ENCODE data around the gene UGT2B7.
"Not testable (repeated sequence)": the region's sequence is repeated elsewhere in the genome, so short reads cannot be mapped to it uniquely, and the experiment has no call there.

The UGT2B7 gene

DNA sequence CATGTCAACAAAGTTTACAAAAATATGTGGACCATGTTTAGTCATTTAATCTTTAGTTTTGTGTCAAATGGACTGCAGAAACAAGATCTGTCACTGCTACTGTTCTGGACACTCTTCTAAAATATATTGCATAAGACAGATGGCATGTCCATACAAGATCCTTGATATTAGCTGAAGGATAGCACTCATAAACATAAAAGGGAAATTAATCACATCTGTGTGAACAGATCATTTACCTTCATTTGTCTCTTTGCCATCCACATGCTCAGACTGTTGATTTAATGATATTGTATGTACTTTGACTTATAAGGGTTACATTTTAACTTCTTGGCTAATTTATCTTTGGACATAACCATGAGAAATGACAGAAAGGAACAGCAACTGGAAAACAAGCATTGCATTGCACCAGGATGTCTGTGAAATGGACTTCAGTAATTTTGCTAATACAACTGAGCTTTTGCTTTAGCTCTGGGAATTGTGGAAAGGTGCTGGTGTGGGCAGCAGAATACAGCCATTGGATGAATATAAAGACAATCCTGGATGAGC, at the start of gene UGT2B7:
UGT2B7 (plus strand) TSS at position 364 of the 546 bp plus-strand sequence; CDS start at position 411, 47 bp downstream.
- DNase-seq: no peak

DNA sequence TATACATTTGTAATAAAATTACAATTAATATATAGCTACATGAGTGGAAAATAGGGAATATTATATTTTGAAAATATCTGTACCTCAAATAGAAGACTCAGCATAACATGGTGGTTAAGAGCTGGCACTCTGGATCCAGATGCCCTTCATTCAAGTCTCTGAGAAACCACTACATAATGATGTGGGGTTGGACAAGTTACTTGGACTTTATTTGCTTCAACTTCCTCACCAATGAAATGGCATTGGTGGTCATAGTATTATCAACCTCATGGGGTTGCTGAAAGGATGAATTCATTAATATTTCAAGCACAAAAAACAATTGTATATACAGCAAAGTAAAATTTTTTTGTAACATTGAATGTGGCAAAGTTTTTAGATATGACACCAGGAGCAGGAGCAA, 46.4 kb upstream of the UGT2B7 start:
- no peak for DNase-seq

DNA sequence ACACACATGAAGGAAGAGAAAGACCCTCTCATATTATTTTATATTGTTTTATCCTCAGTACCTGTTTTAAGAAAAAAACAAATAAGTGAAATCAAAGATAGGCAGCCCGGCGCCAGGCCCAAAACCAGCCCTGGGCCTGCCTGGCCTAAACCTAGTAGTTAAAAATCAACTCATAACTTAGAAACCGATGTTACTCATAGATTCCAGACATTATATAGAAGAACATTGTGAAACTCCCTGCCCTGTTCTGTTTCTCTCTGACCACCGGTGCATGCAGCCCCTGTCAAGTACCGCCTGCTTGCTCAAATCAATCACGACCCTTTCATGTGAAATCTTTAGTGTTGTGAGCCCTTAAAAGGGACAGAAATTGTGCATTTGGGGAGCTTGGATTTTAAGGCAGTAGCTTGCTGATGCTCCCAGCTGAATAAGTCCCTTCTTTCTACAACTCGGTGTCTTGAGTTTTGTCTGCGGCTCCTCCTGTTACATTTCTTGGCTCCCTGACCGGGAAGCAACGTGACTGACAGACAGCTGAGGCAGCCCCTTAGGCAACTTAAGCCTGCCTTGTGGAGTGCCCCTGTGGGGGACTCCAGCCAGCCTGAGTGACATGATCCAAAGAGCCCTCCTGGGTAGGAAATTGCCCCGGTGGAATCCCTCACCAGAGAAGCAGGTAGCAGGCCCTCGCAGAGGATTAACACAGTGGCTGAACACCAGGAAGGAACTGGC, 45.3 kb upstream of the UGT2B7 start:
- DNase-seq: not testable (repeated sequence)

DNA sequence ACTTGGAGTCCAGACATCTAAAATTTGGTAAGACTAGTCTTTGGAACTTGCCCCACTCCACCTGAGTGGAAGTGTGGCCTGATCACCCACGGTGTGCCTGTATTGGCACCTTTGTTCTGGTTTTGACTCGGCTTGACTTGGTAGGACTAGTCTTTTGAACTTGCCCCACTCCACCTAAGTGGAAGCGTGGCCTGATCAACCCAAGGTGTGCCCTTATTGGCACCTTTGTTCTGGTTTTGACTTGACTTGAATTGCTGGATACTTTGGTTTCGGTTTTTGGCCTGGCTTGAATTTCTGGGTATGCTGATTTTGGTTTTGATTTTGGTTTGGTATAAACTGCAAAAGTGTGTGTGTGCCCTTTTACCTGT, 44.7 kb upstream of the UGT2B7 start:
- no peak for DNase-seq

DNA sequence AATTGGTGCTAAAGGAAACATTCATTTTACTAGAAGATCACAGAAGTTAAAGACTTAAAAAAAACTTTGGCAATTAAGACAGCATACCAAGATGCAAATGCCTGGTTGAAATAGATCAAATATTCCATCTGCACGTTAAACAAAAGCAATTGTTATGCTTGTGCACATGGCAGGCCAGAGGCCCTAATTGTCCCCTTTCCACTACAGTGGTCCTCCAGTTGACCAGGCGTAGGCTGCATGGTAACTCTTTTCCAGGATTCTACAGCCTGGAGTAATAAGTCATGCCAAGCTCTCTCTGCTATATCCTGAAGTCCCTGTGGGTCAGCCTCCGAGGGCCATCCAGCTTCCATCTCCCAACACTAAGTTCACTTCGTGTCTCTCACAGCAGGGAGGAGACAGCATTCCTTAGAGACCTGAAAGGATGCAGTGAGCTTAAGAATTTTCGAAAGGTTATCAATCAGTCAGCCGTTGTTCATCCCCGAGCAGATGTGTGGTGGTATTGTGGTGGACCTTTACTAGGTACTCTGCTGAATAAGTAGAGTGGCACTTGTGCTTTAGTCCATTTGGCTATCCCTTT, 42.9 kb upstream of the UGT2B7 start:
- not testable (repeated sequence) for DNase-seq

DNA sequence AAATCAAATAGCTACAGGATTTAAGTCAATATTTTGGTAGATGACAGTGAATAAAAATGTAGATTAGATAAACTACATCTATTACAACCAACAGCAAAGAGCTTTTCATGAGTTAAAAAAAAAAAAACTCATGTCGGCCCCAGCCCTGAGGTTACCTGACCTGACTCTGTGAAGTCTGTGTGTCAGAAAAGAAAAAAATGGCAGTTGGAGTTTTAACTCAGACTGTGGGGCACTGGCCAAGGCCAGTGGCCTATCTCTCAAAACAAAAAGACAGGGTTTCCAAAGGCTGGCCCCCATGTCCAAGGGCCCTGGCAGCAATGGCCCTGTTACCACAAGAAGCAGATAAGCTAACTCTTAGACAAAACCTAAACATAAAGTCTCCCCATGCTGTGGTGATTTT, 42.2 kb upstream of the UGT2B7 start:
- DNase-seq: not testable (repeated sequence)

DNA sequence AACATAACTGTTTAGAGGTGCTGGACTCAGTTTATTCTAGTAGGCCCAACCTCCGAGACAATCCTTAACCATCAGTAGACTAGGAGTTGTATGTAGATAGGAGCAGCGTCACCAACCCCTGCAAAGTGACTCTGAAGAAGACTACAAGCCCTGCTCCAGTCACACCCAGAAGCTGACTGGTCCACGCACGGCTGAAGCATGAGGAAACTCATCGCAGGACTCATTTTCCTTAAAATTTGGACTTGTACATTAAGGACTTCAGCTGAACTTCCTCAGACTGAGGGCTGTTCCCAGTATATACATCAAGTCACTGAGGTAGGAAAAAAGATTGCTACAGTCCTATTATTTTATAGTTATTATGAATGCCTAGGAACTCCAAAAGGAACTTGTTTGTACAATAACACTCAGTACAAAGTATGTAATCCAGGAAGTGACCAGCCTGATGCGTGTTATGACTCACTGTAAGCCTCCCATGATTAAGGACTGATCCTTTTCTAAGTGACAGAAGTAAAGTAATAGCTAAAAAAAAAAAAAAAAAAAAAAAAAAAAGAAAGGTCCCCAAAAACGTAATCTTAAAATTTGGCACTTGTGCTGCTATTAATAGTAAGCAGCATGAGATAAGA, 41.6 kb upstream of the UGT2B7 start:
- no peak for DNase-seq

DNA sequence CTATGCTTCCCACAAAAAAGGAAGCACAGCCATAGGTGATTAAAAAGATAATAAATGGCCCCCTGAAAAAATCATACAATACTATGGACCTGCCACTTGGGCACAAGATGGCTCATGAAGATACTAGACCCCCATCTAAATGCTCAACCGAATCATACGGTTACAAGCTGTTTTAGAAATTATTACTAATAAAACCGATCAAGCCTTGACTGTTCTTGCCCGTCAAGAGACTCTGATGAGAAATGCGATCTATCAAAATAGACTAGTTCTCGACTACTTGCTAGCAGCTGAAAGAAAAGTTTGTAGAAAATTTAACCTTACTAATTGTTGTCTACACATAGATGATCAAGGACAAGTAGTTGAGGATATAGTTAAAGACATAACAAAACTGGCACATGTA, 40.1 kb upstream of the UGT2B7 start:
- DNase-seq: no peak

DNA sequence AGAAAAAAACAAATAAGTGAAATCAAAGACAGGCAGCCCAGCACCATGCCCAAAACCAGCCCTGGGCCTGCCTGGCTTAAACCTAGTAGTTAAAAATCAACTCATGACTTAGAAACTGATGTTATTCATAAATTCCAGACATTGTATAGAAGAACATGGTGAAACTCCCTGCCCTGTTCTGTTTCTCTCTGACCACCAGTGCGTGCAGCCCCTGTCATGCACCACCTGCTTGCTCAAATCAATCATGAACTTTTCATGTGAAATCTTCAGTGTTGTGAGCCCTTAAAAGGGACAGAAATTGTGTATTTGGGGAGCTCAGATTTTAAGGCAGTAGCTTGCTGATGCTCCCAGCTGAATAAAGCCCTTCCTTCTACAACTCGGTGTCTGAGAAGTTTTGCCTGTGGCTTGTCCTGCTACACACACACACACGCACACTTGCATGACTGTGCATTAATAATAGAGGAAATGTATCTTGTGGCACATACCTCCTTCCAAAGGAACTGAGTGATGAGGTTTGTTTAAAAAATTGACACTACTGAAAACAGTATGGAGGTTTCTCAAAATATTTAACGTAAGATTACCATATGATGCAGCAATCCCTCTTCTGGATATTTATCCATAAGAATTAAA, 39.2 kb upstream of the UGT2B7 start:
- DNase-seq: no peak

DNA sequence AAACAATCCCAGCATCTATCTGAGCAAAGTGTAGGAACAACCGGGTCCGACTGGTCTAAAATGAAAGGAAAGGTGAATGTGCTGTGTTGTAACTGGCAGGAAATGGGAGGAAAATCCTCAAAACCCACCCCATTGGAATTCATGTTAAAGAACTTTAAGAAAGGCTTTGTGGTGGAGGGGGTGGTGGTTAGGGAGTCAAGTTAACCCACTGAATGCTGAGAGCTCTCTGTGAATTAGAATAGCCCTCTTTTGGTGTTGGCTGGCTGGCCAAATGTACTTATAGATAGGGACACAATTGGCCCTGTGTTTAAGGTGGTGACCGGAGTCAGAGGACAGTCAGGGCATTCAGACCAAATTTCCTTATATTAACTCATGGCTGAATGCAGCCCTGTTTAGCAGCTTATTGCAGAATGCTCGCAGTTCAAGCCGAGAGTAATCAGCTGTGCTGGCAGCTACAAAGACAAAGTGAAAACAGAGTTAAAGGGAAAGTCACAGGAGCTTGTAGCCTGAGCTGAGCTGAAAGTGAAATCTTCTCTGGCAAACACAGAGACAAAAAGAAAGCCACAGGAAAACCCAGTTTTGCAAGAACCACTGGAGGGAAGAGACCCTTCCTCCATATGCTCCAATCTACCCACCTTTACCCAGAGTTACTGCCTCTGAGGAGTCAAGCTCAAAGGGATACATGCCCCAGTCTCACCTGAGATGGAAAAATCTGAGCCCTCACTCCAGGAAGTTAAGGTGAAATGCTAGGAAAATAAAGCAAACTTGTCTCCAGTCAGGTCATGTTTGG, 38.5 kb upstream of the UGT2B7 start:
- no peak for DNase-seq

DNA sequence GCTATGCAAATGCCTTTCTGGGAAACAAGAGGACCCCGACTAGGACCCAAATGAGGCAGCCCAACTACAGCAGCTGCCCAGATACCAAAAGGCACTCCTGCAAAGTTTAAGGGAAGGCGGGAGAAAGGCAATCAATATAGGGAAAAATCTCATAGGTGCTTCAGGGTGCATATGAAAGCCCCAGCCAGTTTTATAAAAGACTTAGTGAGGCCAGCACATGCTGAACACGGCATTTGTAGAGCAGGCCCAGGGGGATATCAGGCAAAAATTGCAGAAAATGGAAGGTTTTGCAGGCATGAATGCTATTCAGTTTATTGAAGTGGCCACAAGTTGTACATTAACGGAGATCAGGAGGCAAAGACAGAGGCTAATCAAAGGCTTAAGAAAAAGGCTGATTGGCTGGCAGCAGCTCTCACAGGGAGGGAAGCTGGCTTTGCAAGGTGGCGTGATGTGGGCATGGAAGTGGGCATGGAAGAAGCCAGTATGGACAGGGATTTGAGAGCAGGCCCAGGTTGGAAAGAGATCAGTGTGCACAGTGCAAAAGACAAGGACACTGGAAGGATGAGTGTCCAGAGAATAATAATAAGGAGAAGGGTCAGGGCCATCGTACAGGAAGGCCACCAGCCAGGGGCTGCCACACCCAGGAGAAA, 37.7 kb upstream of the UGT2B7 start:
- DNase-seq: no peak

DNA sequence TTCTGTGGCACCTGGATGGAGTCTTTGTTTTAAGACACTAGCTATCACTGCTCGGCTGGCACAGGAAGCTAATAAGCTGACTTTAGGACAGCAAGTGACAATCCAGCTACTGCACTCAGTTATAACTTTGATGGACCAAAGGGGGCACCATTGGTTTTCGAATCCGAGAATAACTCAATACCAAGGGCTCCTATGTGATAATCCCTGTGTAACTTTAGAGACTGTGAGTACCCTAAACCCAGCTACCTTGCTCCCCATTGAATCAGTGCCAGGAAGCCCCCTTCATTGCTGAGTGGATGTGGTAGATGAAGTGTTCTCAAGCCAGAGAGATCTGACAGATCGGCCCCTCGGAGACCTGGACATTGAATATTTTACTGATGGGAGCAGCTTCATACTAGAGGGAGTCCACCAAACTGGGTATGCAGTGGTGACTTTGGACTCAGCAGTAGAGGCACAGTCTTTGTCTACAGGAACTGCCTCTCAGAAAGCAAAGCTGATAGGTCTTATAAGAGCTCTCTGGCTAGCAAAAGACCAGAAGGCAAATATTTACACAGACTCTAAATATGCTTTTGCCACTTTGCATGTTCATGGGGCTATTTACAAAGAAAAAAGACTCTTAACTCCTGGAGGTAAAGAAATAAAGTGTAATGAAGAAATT, 35.5 kb upstream of the UGT2B7 start:
- no peak for DNase-seq

DNA sequence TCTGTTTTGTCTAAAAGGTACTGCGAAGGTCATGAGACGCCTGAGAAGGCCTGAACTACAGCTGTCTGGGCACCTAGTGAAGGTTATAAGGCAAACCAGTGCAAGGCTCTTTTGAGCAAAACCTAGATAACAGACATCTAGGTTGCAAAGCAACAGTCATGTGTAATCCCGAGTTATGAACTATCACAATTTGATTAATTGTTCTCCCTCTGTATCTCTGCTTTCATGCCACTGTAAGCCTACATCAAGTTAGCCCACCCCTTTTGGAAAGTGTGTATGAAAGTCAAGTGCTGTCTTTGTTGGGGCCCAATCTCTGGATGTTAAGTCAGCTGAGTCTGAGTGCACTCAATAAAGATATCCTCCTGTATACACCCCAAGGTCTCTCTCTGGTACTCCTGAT, 31.9 kb upstream of the UGT2B7 start:
- DNase-seq: no peak

DNA sequence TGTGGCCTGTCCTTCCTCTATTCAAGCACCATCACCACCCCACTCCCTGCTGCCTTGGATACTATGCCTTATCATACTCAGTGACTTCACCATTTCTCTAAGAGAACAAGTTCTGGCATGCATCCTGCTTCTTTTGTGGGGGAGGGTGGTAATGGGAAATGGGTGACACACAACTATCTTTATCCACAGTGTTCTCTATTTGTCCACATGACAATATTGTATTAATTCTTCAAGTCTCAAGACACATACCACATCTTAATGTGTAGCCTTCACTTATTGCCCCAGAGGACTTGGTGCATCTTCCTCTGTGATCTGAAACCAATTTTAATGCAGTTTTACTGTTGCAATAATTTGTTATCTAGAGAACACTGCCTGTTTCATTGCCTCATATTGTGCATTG, 29.3 kb upstream of the UGT2B7 start:
- DNase-seq: no peak

DNA sequence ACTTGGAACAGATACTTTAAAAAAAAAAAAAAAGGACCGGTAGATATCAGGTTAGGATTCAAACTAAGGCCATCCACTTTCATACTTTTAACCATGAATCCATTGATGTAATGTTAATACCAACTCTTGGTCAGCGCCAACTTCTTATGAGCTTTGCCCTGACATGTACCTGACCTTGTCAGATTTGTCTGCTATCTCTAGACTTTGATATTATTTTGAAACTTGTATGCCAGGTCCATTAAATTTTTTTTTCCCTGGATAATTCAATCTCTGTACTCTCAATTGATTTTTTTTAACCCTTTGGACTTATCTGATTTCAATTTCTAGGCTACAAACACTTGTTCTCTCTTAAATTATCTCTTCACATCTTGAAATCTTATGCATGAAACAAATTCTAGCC, 27.2 kb upstream of the UGT2B7 start:
- DNase-seq: no peak

DNA sequence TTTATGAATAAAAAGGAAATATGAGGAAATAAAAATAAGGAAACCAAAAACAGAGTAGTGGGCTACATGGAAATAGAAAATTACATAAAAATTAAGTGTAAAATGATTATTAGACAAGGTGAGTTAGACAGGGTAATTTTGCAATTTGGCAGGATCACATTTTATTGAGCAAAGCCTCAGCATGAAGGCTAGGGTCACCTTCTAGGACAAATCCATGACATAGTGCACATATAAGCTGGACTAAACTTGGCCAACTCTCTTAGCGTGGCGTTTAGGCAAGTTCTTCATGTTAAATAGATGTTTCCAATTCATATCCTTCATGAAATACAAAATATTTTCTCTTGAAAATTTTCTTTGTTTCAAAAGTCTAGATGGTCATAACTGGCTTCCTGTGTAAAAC, 25.7 kb upstream of the UGT2B7 start:
- DNase-seq: no peak

DNA sequence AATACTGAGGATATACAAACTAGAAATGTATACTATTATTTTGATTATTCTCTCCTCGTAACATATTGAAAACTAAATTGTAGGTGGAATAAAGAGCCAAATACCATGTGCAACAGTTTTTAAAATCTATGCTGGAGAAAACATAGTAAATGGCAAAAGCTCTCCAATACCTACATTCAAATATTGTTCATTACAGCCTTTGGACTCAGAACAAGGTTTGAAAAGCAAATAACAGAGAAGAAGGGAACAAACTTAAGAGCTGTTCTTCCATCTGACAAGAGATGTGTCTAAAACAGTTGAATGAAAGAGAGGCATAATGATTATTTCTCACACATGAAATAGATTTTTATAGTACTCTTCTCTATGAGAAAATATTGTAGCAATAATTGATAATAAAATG, 25.0 kb upstream of the UGT2B7 start:
- no peak for DNase-seq

DNA sequence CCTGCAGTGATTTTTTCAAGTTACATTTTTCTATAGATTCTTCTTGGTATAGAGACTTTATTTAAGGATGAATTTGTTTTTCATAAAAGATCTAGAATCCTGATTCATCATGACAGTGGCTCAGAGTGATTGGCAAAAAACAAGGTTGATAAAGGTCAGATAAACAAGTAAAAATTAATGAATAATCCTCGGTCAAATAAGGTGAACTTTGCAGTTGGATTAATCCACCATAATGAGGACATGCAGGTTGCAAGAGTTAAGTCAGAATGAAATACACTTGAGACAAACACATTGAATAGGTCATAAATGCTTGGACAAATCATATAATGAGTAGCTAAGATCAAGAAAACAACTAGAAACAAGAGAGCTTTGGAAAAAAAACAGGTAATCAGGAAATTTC, 22.9 kb upstream of the UGT2B7 start:
- no peak for DNase-seq

DNA sequence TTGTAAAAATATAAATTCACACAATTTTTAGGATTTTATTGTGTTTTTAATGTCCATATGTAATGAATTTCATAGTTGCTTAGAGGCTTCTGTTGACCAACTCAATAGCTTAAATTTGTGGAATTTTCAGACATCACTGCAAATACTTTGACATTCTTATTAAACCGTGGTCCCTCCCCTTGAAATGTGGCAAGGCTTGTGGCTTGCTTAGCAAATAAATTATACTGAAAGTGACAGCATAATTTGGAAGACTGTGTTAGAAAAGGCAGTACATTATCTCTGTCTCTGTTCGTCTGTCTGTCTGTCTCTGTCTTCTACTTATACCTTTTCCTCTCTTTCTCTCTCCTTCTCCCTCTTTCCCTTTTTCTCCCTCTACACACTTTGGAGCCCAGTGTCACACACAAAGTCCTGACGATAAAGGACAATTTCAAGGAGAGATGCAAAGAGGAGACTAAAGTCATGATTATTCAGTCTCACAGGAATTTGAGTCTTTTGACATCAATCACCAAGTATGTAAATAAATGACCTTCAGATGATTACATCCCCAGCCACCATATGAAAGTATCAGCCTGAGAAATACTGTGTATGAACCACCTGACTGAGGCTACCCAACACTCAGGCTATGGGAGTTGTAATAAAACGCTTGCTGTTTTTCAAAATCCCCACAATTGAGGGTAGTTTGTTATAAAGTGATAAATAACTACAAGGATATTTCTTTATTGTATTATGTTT, 21.0 kb upstream of the UGT2B7 start:
- DNase-seq: no peak

DNA sequence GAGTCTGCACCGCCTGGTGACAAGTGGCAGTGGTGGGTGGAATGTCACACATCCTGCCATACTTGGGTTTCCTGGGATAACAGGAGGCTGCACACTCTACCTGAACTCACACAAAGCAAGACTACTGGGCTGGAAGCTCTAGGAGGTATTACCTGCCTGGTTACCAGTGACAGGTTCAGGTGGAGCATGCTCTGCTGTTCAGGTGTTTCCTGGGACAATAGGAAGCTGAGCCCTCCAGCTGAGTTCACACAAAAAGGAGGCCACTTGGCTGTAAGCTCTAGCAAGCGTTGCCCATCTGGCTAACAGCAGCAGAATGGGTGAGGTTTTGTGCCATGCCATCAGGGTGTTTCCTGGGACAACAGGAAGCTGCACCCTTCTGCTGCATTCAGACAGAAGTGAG, 17.4 kb upstream of the UGT2B7 start:
- no peak for DNase-seq

DNA sequence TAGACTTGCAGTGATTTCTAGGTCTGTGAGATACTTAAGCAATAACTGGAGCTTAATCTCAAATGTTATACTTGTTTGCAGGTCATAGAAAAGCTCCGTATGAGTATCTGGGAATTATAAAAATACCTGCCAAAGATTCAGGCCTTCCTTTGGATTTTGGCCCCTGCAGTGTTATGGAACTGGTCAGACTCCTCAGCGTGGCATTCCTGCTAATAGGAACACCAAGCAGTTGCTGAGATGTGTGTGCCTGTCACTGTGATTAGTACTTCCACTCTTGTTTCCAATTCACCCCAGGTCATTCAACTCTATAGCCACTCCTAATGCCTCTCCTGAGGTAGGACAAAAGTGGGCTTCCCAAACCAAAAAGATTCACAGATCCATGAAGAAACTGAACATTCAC, 7.8 kb upstream of the UGT2B7 start:
- DNase-seq: no peak

Data from DMS 273 treated with DMSO at 0.1 percent for 48 hours (cell line).